Subcutaneous adipose tissue (tissue), 4 donors: ENCODE data around the gene ARAP1. TPM values are rescaled to one million over a fixed set of nuclear protein-coding genes. Genes with fewer than 3 reads are reported as not detected.

Experiments used
- total RNA-seq, 4 donors: library from RNA; depleted of rRNA; stranded (reverse); fragments of >200 nt; gene quantifications; one replicate each; pipeline ENCODE4 v1.1.0, GENCODE V29; 2016
- TF ChIP-seq, protein P1 (sequence below): fragments of 450-650 bp; IDR thresholded peaks from one replicate; pipeline ENCODE4 v1.5.1; 2016; ENCODE audit warnings: low read depth, mild to moderate bottlenecking, control low read depth, antibody characterized with exemption, moderate library complexity

The ARAP1 gene
- total RNA-seq, 4 donors from 2014 or later: 35.1 to 161 (median 127) TPM

DNA sequence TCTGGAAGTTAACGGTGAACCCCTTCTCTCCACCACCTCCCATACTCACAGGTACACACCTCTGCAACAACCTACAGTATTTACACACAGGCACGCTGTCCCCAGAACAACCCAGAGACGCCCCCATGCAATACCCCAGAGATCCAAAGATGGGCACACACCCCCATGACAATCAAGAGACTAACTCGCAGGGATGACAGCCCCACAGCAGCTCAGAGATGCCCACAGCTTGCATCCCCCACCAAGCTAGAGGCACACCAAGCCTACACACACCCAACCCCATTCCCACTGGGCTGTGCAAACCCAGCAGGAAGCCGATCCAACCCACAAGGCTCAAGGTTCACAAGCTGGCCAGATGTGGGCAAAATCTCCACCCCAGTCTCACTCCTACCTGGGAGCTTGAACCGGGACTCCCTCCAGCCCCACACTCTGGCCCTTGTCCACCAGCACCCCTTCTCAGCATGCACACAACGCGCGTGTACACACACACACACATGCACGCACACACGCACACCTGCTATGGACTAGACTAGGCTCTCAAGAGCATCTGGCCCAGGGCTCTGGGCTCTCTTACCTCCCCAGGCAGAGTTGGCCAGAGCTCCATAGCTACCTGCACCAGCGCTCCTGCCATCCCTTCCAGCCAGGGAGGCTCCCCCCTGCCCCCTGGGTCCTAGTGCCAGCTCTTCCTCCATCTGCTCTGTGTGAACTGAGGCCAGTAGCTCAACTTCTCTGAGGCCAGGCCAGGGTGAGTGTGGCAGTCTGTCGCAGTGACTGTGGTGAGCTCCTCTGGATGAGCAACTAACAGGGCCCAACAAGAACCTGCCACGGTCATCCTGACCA, 30.1 kb upstream of the ARAP1 start:
- TF ChIP-seq, protein P1, sequence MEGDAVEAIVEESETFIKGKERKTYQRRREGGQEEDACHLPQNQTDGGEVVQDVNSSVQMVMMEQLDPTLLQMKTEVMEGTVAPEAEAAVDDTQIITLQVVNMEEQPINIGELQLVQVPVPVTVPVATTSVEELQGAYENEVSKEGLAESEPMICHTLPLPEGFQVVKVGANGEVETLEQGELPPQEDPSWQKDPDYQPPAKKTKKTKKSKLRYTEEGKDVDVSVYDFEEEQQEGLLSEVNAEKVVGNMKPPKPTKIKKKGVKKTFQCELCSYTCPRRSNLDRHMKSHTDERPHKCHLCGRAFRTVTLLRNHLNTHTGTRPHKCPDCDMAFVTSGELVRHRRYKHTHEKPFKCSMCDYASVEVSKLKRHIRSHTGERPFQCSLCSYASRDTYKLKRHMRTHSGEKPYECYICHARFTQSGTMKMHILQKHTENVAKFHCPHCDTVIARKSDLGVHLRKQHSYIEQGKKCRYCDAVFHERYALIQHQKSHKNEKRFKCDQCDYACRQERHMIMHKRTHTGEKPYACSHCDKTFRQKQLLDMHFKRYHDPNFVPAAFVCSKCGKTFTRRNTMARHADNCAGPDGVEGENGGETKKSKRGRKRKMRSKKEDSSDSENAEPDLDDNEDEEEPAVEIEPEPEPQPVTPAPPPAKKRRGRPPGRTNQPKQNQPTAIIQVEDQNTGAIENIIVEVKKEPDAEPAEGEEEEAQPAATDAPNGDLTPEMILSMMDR: no peak

DNA sequence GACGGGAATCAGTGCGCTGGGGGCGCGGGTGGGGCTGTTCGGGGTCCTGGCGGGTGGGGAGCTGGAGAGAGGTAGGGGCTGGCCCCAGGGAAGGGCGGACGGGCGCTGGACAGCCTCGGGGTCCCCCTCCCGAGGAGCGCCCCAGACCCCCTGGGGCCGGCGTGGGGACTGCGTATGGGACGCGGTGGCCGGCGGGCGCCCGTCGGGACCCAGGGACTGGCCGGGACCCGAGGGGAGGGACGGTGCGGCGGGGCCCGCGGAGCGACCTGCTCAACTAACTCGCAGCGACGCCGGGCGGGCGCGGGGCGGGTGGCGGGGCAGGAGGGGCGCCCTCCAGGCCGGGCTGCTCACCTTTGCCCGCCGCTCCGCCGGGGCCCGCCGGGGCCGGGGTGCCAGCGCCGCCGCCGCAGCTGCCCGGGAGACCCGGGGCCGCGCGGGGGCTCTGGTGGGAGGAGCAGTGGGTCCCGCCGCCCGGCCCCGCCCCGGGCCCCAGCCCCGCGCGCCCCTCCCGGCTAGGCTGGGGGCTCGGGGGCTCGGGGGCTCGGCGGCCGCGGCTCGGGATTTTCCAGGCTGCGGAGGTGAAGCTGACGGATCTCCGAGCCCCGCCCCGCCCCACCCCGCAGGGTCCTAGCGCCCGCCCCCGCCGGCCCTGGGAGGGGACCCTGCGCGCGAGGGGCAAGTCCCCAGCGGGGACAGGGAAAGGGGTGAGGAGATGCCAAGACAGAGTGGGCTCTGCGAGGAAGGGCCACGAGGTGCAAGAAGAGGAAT, 29.3 kb upstream of the ARAP1 start:
- TF ChIP-seq, protein P1: no peak

DNA sequence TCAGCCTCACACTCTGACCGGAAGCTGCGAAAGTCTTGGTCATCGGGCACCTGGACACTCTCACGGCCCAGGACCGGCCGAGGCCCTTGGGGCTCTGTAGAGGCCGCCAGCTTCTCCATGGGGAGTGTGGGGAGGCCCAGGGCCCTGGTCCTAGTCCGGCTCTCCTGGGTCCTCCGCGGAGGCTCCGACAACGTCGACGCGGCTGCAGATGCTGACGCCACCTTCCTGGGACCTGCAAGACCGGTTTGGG, 28.8 kb upstream of the ARAP1 start:
- TF ChIP-seq, protein P1: no peak

DNA sequence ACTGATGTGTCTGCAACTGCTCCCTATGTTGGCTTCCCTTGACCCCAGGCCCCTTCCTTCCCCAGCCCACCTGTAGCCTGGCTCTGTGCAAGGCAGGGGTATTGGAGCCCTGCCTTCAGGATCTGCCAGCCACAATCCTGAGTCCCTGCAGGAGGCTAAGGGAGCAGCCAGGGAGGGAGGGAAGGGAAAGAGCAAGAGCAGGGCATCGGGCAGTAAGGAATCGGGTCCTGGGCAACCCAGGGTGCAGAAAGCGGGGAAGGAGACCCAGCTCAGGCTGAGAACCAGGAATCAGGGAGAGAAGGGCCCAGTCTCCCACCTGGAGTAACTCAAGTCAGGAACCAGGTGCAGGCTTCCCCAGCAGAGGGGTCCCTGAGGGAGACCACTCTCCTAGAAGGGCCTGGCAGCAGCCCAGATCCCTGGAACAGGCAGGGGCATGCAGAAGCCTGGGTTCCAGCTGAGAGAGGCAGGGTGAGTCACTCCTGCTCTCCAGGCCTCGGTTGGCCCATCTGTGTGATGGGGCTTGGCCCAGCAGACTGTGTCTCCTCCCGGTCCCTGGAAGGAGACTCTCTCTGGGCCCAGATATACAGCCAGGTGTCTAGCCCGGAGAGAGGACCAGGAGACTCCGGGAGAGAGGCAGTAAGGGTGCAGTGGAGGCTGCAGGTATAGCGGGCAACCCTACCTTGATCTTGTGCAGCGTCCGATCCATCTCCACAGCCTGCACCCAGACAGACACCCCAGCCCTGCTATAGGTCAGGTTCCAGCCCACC, 28.3 kb upstream of the ARAP1 start:
- TF ChIP-seq, protein P1: no peak

DNA sequence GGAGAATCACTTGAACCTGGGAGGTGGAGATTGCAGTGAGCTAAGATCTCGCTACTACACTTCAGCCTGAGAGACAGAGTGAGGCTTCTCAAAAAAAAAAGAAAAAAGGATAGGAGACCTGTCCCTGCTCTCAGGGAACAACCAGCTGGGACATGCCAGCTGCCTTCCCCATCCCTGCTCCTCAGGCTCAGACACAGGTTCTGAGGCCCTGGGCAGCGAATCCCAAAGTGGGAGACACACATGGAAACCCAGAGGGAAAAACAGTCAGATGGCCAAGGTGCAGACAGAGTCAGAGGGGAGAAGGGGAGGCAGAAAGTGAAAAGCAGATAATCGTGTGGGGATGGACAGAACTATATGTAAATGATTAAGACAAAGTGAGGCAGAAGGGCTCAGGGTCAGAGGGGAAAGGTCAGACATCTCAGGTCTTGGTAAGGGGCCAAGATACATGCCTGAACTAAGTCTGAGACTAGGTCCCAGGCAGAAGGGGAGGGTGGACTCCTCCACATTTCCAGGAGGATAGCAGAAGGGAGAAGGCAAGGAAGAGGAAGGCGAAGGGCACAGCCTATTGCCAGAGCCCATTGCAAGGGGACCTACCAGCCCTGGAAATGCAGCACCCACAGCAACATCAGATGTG, 27.4 kb upstream of the ARAP1 start:
- TF ChIP-seq, protein P1: no peak

DNA sequence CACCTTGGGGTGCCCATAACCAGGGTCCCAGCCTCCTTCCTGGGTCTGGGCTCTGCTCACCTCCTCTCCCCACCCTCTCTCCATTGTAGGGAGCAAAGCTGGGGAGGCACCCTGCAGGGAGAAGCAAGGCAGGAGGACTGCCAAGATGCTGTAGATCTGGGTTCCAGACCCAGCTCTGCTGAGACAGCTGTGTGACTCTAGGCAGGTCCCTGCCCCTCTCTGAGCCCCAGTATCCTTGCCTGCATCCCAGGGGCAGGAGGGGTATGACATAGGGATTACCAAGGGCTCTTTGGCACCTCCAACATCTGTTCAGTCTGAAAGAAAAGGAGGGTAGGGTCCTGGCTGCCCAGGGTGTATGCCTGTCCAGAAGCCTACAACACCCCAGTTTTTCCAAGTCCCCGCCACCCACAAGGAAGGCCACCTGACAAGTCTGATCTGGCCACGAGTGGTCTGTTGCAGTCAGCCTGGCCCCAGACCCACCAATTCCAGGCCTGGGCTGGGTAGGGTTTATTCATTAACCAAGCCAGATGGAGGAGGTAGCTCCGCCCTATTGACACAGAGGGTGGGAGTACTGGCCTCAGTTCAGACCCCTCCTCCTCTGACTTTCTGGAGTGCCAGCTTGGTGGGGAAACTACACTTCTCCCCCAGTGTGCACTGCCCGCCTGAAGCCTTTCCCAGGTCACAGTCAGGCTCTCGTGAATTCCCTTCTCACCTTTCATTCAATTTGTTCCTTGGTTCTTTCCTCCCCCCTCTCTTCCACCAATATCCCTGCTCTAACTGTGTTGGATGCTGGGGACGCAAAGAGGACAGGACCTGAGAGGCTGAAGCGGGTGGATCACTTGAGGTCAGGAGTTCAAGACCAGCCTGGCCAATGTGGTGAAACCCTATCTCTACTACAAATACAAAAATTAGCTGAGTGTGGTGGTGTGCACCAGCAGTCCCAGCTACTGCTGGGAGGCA, 26.6 kb upstream of the ARAP1 start:
- TF ChIP-seq, protein P1: no peak
